BE2C (cell line): ENCODE results near the gene CADM2.
A peak's percentile ranks its signal among the peaks of the same experiment; 100 is the strongest.

Source experiments
- DNase-seq: peaks from one replicate; pipeline ENCODE4 v3.0.0-alpha.2; 2020
- H3K27me3 ChIP-seq: fragments of 250-450 bp; sonication (Bioruptor Pico); 2 replicates; pipeline ENCODE4 v1.5.1; 2020; ENCODE audit warnings: mild to moderate bottlenecking
- H3K36me3 ChIP-seq: fragments of 250-450 bp; sonication (Bioruptor Pico); 2 replicates; pipeline ENCODE4 v1.5.1; 2020; ENCODE audit warnings: mild to moderate bottlenecking
- H3K4me1 ChIP-seq: fragments of 250-450 bp; sonication (Bioruptor Pico); 2 replicates; pipeline ENCODE4 v1.5.1; 2020
- H3K4me3 ChIP-seq: 2 replicates; pipeline ENCODE4 v1.5.1; 2011; ENCODE audit warnings: low read depth, low read length
- H3K9me3 ChIP-seq: fragments of 250-450 bp; sonication (Bioruptor Pico); 2 replicates; pipeline ENCODE4 v1.5.1; 2020
- TF ChIP-seq, protein P1 (sequence below): IDR thresholded peaks from 2 replicates; pipeline ENCODE4 v1.5.1; 2012; ENCODE audit warnings: mild to moderate bottlenecking, low read depth, low read length

Gene CADM2

DNA sequence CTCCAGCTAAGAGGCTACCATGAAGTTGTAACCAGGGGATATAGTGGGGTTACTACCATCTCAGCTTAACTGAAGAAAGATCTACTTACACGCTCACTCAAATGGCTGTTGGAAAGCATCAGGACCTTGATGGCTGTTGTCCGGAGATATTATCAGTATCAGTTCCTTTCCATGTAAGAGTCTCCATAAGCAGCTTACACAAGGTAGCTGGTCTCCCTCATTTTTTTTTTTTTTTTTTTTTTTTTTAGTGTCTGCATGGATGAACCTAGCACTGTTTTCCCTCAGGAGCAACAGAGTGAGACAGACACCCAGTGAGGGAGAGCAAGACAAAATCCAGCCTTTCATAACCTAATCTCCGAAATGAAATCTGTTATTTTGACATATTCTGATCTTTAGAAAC, 230.9 kb downstream of the CADM2 start:
- H3K4me1 ChIP-seq = peaks cover 12% of the 10 kb centered on the region; the same call in 1 of the 2 replicates
- H3K36me3 ChIP-seq = no peaks in the 10 kb centered on the region
- no peaks in the 10 kb centered on the region for H3K27me3 ChIP-seq
- no peak for DNase-seq
- TF ChIP-seq, protein P1, sequence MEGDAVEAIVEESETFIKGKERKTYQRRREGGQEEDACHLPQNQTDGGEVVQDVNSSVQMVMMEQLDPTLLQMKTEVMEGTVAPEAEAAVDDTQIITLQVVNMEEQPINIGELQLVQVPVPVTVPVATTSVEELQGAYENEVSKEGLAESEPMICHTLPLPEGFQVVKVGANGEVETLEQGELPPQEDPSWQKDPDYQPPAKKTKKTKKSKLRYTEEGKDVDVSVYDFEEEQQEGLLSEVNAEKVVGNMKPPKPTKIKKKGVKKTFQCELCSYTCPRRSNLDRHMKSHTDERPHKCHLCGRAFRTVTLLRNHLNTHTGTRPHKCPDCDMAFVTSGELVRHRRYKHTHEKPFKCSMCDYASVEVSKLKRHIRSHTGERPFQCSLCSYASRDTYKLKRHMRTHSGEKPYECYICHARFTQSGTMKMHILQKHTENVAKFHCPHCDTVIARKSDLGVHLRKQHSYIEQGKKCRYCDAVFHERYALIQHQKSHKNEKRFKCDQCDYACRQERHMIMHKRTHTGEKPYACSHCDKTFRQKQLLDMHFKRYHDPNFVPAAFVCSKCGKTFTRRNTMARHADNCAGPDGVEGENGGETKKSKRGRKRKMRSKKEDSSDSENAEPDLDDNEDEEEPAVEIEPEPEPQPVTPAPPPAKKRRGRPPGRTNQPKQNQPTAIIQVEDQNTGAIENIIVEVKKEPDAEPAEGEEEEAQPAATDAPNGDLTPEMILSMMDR = no peak
- H3K4me3 ChIP-seq = no peak overlapping the region
- no peaks in the 10 kb centered on the region for H3K9me3 ChIP-seq

DNA sequence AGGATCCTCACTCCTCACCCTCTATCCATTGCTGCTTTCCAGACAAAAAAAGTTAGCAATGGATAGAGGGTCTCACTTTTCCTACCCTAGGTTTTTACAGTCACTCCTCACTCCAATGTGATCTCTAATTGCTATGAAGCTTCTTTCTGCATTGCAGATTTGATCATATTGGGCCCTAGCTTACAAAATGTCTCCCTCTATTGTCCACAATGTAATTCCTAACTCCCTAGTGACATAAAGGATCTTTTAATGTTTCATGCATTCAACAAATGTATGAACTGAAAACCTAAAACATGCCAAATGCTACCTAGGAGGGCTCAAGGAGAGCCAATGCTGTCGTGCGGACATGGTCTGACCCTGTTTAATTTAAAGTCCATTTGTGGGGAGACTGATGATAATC, 234.8 kb downstream of the CADM2 start:
- Histone ChIP-seq H3K27me3 (no peaks in the 10 kb centered on the region), H3K9me3 (no peaks in the 10 kb centered on the region), H3K4me1 (peaks cover 10% of the 10 kb centered on the region; the same call in 1 of the 2 replicates), H3K4me3 (no peak overlapping the region), H3K36me3 (no peaks in the 10 kb centered on the region)
- TF ChIP-seq, protein P1 = peak; percentile 45
- no peak for DNase-seq

DNA sequence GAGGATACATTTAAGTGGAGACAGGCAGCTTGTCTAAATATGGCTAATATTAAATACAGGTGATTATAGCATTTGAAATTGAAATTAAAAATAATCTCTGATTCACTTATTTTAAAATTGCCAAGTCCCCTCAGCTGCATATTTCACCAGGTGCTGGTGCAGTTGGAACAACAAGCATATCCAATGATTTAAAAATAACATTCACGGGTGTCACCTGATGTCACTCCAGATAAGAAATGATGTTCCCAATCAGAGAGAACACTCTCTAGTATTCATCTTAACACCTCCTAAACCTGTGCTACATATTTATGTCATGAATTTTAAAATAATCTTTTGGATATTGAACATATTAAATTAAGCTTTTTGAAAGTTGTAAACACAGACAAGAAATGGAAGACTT, 249.9 kb downstream of the CADM2 start:
- H3K4me3 ChIP-seq = no peak overlapping the region
- TF ChIP-seq, protein P1 = no peak
- DNase-seq = no peak
- no peaks in the 10 kb centered on the region for H3K27me3 ChIP-seq
- no peaks in the 10 kb centered on the region for H3K9me3 ChIP-seq
- no peaks in the 10 kb centered on the region for H3K36me3 ChIP-seq
- H3K4me1 ChIP-seq = no peaks in the 10 kb centered on the region

DNA sequence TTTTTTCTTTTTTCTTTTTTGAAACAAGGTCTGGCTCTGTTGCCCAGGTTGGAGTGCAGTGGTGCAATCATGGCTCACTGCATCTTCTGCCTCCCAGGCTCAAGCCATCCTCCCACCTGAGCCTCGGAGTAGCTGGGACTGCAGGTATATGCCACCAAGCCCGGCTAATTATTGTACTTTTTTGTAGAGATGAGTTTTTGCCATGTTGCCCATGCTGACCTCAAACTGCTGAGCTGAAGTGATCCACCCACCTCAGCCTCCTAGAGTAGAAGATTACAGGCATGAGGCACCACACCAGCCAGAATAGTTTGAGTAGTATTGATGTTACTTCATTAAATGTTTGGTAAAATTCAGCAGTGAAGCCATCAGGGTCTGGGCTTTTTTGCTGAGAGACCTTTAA, 251.8 kb downstream of the CADM2 start:
- no peaks in the 10 kb centered on the region for H3K9me3 ChIP-seq
- no peaks in the 10 kb centered on the region for H3K36me3 ChIP-seq
- DNase-seq = no peak
- H3K4me1 ChIP-seq = no peaks in the 10 kb centered on the region
- no peaks in the 10 kb centered on the region for H3K27me3 ChIP-seq
- H3K4me3 ChIP-seq = no peak overlapping the region
- TF ChIP-seq, protein P1 = no peak

DNA sequence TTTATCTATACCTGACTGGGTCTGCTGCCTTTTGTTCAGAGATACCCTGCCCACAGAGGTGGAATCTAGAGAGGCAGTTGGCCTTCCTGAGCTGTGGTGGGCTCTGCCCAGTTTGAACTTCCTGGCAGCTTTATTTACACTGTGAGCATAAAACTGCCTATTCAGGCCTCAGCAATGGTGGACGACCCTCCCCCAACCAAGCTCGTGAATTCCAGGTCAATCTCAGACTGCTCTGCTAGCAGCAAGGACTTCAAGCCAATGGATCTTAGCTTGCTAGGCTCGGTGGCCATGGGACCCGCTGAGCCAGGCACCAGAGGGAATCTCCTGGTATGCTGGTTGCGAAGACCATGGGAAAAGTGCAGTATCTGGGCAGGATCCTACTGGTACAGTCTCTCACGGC, 270.2 kb downstream of the CADM2 start:
- H3K4me1 ChIP-seq = no peaks in the 10 kb centered on the region
- TF ChIP-seq, protein P1 = no peak
- H3K4me3 ChIP-seq = no peak overlapping the region
- no peaks in the 10 kb centered on the region for H3K36me3 ChIP-seq
- no peak for DNase-seq
- no peaks in the 10 kb centered on the region for H3K27me3 ChIP-seq
- H3K9me3 ChIP-seq = no peaks in the 10 kb centered on the region

DNA sequence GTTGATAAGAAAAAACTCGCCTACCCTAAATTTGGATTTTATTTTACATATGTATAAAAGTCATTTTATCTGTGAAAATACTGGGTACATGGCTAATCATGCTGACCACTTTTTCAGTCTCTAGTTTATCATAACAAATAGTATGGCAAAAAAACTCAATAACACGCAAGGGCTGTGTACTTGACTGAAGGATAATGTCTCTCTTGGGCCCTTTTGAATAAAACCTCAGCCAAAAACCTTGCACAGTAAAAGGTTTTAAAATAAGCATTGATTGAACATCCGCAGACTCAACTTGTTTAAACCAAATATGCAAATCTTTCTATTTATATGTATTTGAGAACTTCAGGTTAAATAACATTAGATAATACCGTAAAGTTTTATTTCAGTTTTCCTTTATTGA, 285.3 kb downstream of the CADM2 start:
- H3K4me1 ChIP-seq = no peaks in the 10 kb centered on the region
- no peaks in the 10 kb centered on the region for H3K9me3 ChIP-seq
- no peak overlapping the region for H3K4me3 ChIP-seq
- DNase-seq = no peak
- H3K36me3 ChIP-seq = no peaks in the 10 kb centered on the region
- TF ChIP-seq, protein P1 = no peak
- no peaks in the 10 kb centered on the region for H3K27me3 ChIP-seq
